ENCODE results near the gene XG.
"Not testable (repeated sequence)": the region's sequence is repeated elsewhere in the genome, so short reads cannot be mapped to it uniquely, and the experiment has no call there.

DNA sequence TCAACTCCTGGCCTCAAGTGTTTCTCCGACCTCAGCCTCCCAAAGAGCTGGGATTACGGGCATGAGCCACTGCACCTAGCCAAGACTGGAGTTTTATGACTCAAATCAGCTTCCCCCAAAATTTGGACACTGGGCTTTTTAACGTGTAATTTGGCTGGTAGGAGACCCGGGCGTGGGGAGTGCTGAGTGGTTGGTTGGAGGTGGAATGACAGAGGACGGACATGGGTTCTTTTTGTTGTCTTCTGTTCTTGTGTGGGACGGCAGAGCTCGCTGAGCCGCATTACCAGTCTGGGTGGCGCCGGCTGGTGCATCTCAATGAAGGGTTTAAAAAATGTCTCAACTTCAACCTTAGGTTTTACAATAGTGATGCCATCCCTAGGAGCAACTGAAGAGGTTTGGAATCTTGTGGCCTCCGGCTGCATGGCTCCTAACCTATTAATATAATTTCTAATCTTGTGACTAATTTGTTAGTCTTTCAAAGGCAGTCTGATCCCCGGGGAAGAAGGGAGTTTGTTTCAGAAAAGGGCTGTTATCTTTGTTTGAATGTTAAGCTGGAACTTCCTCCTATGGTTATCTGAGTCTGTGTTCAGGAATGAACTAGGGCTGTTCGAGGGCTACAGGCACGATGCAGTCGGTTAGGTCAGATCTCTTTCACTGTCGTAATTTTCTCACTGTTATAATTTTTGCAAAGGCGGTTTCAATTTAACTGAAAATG is 50.7 kb downstream of the XG start:
- not testable (repeated sequence) for TF ChIP-seq POLR2A, POLR2AphosphoS5 (IDR thresholded peaks at IDR 0.05; ENCODE audit: low read depth, low read length)
